NCI-H1092 (cell line): ENCODE measurements around the gene SPAG6.

Experiments
- DNase-seq: peaks from one replicate; lab custom pipeline; 2025; lab: John Stamatoyannopoulos, UW

The SPAG6 gene

GRCh38 chr10:22435650-22436049 lies 90.4 kb downstream of the SPAG6 start:
- DNase-seq = no peak

- DNase-seq = no peak
These were observed 91.2 kb downstream of the SPAG6 start for GRCh38 chr10:22436526-22436892.

- peak; percentile 67 for DNase-seq
These were observed 91.8 kb downstream of the SPAG6 start for GRCh38 chr10:22436893-22437619.

- DNase-seq = no peak
These were observed 92.6 kb downstream of the SPAG6 start for GRCh38 chr10:22437620-22438588.

GRCh38 chr10:22438711-22439110 lies 93.4 kb downstream of the SPAG6 start:
- no peak for DNase-seq

- no peak for DNase-seq
These were observed 96.8 kb downstream of the SPAG6 start for GRCh38 chr10:22442063-22442462.

GRCh38 chr10:22442468-22442867 lies 97.2 kb downstream of the SPAG6 start:
- no peak for DNase-seq

GRCh38 chr10:22443175-22443901 lies 98.0 kb downstream of the SPAG6 start:
- no peak for DNase-seq

GRCh38 chr10:22444219-22444788 lies 99.0 kb downstream of the SPAG6 start:
- DNase-seq = no peak

GRCh38 chr10:22445495-22445894 lies 100.2 kb downstream of the SPAG6 start:
- no peak for DNase-seq

GRCh38 chr10:22447068-22447467 lies 101.8 kb downstream of the SPAG6 start:
- no peak for DNase-seq

GRCh38 chr10:22451346-22451745 lies 106.0 kb downstream of the SPAG6 start:
- no peak for DNase-seq

GRCh38 chr10:22453320-22453719 lies 108.0 kb downstream of the SPAG6 start:
- DNase-seq = no peak

- peak; percentile 47 for DNase-seq
These were observed 108.8 kb downstream of the SPAG6 start for GRCh38 chr10:22453948-22454591.

- DNase-seq = no peak
These were observed 109.3 kb downstream of the SPAG6 start for GRCh38 chr10:22454634-22455033.

- DNase-seq = no peak
These were observed 110.0 kb downstream of the SPAG6 start for GRCh38 chr10:22455068-22455857.

- DNase-seq = no peak
These were observed 111.2 kb downstream of the SPAG6 start for GRCh38 chr10:22456486-22456885.

GRCh38 chr10:22458272-22459038 lies 113.2 kb downstream of the SPAG6 start:
- no peak for DNase-seq

- DNase-seq = no peak
These were observed 114.2 kb downstream of the SPAG6 start for GRCh38 chr10:22459496-22459895.

GRCh38 chr10:22460101-22460500 lies 114.8 kb downstream of the SPAG6 start:
- DNase-seq = no peak
